HepG2 (cell line): ENCODE results near the gene LIME1. TPM values are rescaled to one million over a fixed set of nuclear protein-coding genes. Genes with fewer than 3 reads are reported as not detected.

Experiments
- CREM ChIP-seq, 2 experiments: sonication (generic) in 1 of 2; formaldehyde crosslinking in 1 of 2; IDR thresholded peaks; 2 replicates each; pipeline versions ENCODE4 v1.4.0 to v1.6.1; 2016 to 2020; ENCODE audit warnings: antibody characterized with exemption in 1 of 2, mild to moderate bottlenecking in 1 of 2, missing genetic modification reagents in 1 of 2
- EHMT2 ChIP-seq: fragments of 200-600 bp; sonication (generic); IDR thresholded peaks from 2 replicates; pipeline ENCODE4 v1.7.0; 2017; ENCODE audit warnings: antibody characterized with exemption, low read depth, low read length, borderline replicate concordance
- HNF1A ChIP-seq, 2 experiments: sonication (generic) in 1 of 2; formaldehyde crosslinking in 1 of 2; IDR thresholded peaks; 2 replicates each; pipeline versions ENCODE4 v1.4.0 to v1.6.1; 2016 to 2020; ENCODE audit warnings: borderline replicate concordance in 1 of 2, low read depth in 1 of 2, mild to moderate bottlenecking in 1 of 2, missing genetic modification reagents in 1 of 2
- KLF11 ChIP-seq: IDR thresholded peaks from 2 replicates; pipeline ENCODE4 v1.6.1; 2016; ENCODE audit warnings: missing compliant biosample characterization
- MYC ChIP-seq: sonication (generic); formaldehyde crosslinking; IDR thresholded peaks from 2 replicates; pipeline ENCODE4 v1.9.0; 2021; ENCODE audit warnings: missing genetic modification reagents, borderline replicate concordance
- NCOR1 ChIP-seq: fragments of 200-600 bp; sonication (generic); IDR thresholded peaks from 2 replicates; pipeline ENCODE4 v1.7.0; 2017; ENCODE audit warnings: antibody characterized with exemption, low read length, borderline replicate concordance
- PAX8 ChIP-seq: sonication (generic); formaldehyde crosslinking; IDR thresholded peaks from 2 replicates; pipeline ENCODE4 v1.8.0; 2022; ENCODE audit warnings: mild to moderate bottlenecking, missing genetic modification reagents, borderline replicate concordance
- PHF20 ChIP-seq: sonication (generic); formaldehyde crosslinking; IDR thresholded peaks from 2 replicates; pipeline ENCODE4 v1.5.0; 2020; ENCODE audit warnings: mild to moderate bottlenecking, missing genetic modification reagents
- RELA ChIP-seq: sonication (generic); formaldehyde crosslinking; IDR thresholded peaks from 2 replicates; pipeline ENCODE4 v1.4.0; 2020; ENCODE audit warnings: missing genetic modification reagents
- RFX5 ChIP-seq: IDR thresholded peaks from 2 replicates; pipeline ENCODE4 v1.6.1; 2011; ENCODE audit warnings: low read depth, low read length, improper control_type of control experiment
- SAFB2 ChIP-seq: sonication (generic); formaldehyde crosslinking; IDR thresholded peaks from 2 replicates; pipeline ENCODE4 v1.5.1; 2020; ENCODE audit warnings: missing genetic modification reagents, low read depth, mild to moderate bottlenecking, borderline replicate concordance
- SIN3A ChIP-seq: IDR thresholded peaks from 2 replicates; pipeline ENCODE4 v1.6.1; 2011; ENCODE audit warnings: low read depth, mild to moderate bottlenecking, control low read depth, low read length, borderline replicate concordance
- TEF ChIP-seq: sonication (generic); formaldehyde crosslinking; IDR thresholded peaks from 2 replicates; pipeline ENCODE4 v1.5.0; 2020; ENCODE audit warnings: missing genetic modification reagents
- ZFY ChIP-seq: sonication (generic); formaldehyde crosslinking; IDR thresholded peaks from 2 replicates; pipeline ENCODE4 v1.4.0; 2020; ENCODE audit warnings: missing genetic modification reagents
- ZNF260 ChIP-seq: sonication (generic); formaldehyde crosslinking; IDR thresholded peaks from 2 replicates; pipeline ENCODE4 v1.4.0; 2020; ENCODE audit warnings: missing genetic modification reagents, low read depth, mild to moderate bottlenecking, borderline replicate concordance
- ZNF335 ChIP-seq: sonication (generic); formaldehyde crosslinking; IDR thresholded peaks from 2 replicates; pipeline ENCODE4 v1.4.0; 2020; ENCODE audit warnings: missing genetic modification reagents
- ZNF367 ChIP-seq: sonication (generic); formaldehyde crosslinking; IDR thresholded peaks from 2 replicates; pipeline ENCODE4 v1.4.0; 2020; ENCODE audit warnings: missing genetic modification reagents, borderline replicate concordance
- ZNF619 ChIP-seq: sonication (generic); formaldehyde crosslinking; IDR thresholded peaks from 2 replicates; pipeline ENCODE4 v1.4.0; 2020; ENCODE audit warnings: mild to moderate bottlenecking, missing genetic modification reagents
- ZSCAN30 ChIP-seq: sonication (generic); formaldehyde crosslinking; IDR thresholded peaks from 2 replicates; pipeline ENCODE4 v1.5.0; 2020; ENCODE audit warnings: mild to moderate bottlenecking, missing genetic modification reagents
- polyA plus RNA-seq, 8 experiments: library from polyadenylated mRNA; depleted of rRNA in 3 of 8; stranded (reverse) in 7 of 8; unstranded in 1 of 8; fragments of >200 nt; fragmentation: Illumina TruSeq in 4 of 8; extraction: Trizol in 4 of 8; gene quantifications; 2 replicates each; pipeline versions ENCODE4 v1.2.1 to v1.2.3, GENCODE V29; 2011 to 2016; ENCODE audit warnings: low read depth in 4 of 8, missing spikeins in 1 of 8, mixed read lengths in 1 of 8; ENCODE audit not compliant: insufficient read depth in 1 of 8
- total RNA-seq, 5 experiments: library from RNA; depleted of rRNA; stranded (reverse); fragments of >200 nt; fragmentation: Illumina TruSeq; extraction: Trizol; gene quantifications; 2 replicates each; pipeline ENCODE4 v1.2.3, GENCODE V29; 2016; ENCODE audit warnings: low read depth in 1 of 5
- TF ChIP-seq, protein P1 (sequence below): sonication (generic); formaldehyde crosslinking; IDR thresholded peaks from 2 replicates; pipeline ENCODE4 v1.9.0; 2021; ENCODE audit warnings: missing genetic modification reagents, borderline replicate concordance

LIME1 gene
- total and polyA plus RNA-seq, 2 of the 13 experiments (the other 11 are each of a cell fraction or from before 2014, with no cell fraction given): 13.0 to 61.5 TPM

- TF ChIP-seq NCOR1: peak; percentile 87; the same call in 1 of the 2 replicates
- peak; percentile 49; the same call in 1 of the 2 replicates for TF ChIP-seq SAFB2
- TF ChIP-seq ZFY (CRISPR knock-in tag): peak; percentile 84
- peak; percentile 96; the same call in 1 of the 2 replicates for TF ChIP-seq ZNF619 (CRISPR knock-in tag)
- TF ChIP-seq, protein P1, sequence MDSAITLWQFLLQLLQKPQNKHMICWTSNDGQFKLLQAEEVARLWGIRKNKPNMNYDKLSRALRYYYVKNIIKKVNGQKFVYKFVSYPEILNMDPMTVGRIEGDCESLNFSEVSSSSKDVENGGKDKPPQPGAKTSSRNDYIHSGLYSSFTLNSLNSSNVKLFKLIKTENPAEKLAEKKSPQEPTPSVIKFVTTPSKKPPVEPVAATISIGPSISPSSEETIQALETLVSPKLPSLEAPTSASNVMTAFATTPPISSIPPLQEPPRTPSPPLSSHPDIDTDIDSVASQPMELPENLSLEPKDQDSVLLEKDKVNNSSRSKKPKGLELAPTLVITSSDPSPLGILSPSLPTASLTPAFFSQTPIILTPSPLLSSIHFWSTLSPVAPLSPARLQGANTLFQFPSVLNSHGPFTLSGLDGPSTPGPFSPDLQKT (CRISPR knock-in tag): no peak
- peak; percentile 90 for TF ChIP-seq RELA
- peak; percentile 37; the same call in 1 of the 2 replicates for TF ChIP-seq ZNF335 (CRISPR knock-in tag)
- TF ChIP-seq PAX8 (CRISPR knock-in tag): peak; percentile 91; the same call in 1 of the 2 replicates
- TF ChIP-seq SIN3A: peak; percentile 78; the same call in 1 of the 2 replicates
- no peak for TF ChIP-seq RFX5
- peak; percentile 99 for TF ChIP-seq TEF (CRISPR knock-in tag)
- peak; percentile 90 for TF ChIP-seq HNF1A (IDR thresholded peaks at IDR 0.05; ENCODE audit: low read depth)
- TF ChIP-seq HNF1A (CRISPR knock-in tag; IDR thresholded peaks at IDR 0.05; ENCODE audit: borderline replicate concordance): peak; percentile 100
- peak; percentile 95; the same call in 1 of the 2 replicates for TF ChIP-seq ZNF367
- TF ChIP-seq KLF11 (CRISPR knock-in tag): peak; percentile 68
- 0 out of 2 replicates have a peak, but pooled peaks have one; percentile 66 for TF ChIP-seq ZNF260 (CRISPR knock-in tag)
- TF ChIP-seq EHMT2: no peak
- 0 out of 2 replicates have a peak, but pooled peaks have one; percentile 39 for TF ChIP-seq ZSCAN30
- TF ChIP-seq PHF20 (CRISPR knock-in tag): no peak
- peak; percentile 52; the same call in 1 of the 2 replicates for TF ChIP-seq CREM (IDR thresholded peaks at IDR 0.05)
- TF ChIP-seq CREM (CRISPR knock-in tag; IDR thresholded peaks at IDR 0.05): no peak
- peak; percentile 91 for TF ChIP-seq MYC (CRISPR knock-in tag)
Observed at GRCh38 chr20:63739130-63740069, 2.9 kb downstream of the LIME1 start, which contains the start of gene SLC2A4RG (continued).
